Pulmonary artery endothelial cell (primary cell): ENCODE measurements around the gene CACNG7. TPM values are rescaled to one million over a fixed set of nuclear protein-coding genes. Genes with fewer than 3 reads are reported as not detected.
"Not testable (repeated sequence)": the region's sequence is repeated elsewhere in the genome, so short reads cannot be mapped to it uniquely, and the experiment has no call there.

Source experiments
- DNase-seq: peaks from one replicate; pipeline ENCODE4 v3.0.0-alpha.2; 2011; ENCODE audit warnings: low read depth, low spot score
- total RNA-seq: library from RNA; depleted of rRNA; stranded (reverse); fragments of >200 nt; gene quantifications from 2 replicates; pipeline ENCODE4 v1.2.3, GENCODE V29; 2014

Gene CACNG7, protein sequence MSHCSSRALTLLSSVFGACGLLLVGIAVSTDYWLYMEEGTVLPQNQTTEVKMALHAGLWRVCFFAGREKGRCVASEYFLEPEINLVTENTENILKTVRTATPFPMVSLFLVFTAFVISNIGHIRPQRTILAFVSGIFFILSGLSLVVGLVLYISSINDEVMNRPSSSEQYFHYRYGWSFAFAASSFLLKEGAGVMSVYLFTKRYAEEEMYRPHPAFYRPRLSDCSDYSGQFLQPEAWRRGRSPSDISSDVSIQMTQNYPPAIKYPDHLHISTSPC
- 0.04 and 0.13 TPM in 2 replicates for total RNA-seq

GRCh38 chr19:53908935-53909415, at the start of gene CACNG7:
CACNG7 (plus strand) TSS chr19:53909278; CDS start chr19:53912832, 3,554 bp downstream.
- no peak for DNase-seq

GRCh38 chr19:53864308-53864836, 44.7 kb upstream of the CACNG7 start:
- DNase-seq, result no peak

DNA sequence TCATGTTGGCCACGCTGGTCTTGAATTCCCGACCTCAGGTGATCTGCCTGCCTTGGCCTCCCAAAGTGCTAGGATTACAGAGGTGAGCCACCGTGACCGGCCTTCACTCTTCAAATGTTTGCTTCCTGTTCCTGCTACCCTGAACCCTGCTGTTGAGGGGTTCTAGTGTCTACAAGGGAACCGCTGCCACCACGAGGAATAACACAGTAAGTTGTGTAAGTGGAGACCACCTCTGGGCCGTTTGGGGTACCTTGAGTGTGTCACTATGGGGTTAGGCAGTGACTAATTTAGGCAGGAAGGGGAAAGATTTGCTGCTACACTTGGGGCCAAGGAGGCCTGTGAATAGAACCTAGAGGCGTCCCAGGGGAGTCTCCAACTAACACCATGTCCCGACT, 43.6 kb upstream of the CACNG7 start:
- no peak for DNase-seq

GRCh38 chr19:53865918-53866864, 42.9 kb upstream of the CACNG7 start:
- DNase-seq, result no peak

GRCh38 chr19:53866865-53867224, 42.2 kb upstream of the CACNG7 start:
- no peak for DNase-seq

GRCh38 chr19:53867225-53868090, 41.6 kb upstream of the CACNG7 start, which contains the start of gene MYADM:
MYADM (plus strand) TSS chr19:53867883; CDS start chr19:53873530, 5,647 bp downstream.
- DNase-seq, result peak; percentile 96

- no peak for DNase-seq
These were observed 40.8 kb upstream of the CACNG7 start for GRCh38 chr19:53868091-53868891.

- DNase-seq, result peak; percentile 64
These were observed 39.9 kb upstream of the CACNG7 start for GRCh38 chr19:53868892-53869804.

- not testable (repeated sequence) for DNase-seq
These were observed 39.1 kb upstream of the CACNG7 start for GRCh38 chr19:53869805-53870484.

GRCh38 chr19:53870485-53870844, 38.6 kb upstream of the CACNG7 start:
- no peak for DNase-seq

DNA sequence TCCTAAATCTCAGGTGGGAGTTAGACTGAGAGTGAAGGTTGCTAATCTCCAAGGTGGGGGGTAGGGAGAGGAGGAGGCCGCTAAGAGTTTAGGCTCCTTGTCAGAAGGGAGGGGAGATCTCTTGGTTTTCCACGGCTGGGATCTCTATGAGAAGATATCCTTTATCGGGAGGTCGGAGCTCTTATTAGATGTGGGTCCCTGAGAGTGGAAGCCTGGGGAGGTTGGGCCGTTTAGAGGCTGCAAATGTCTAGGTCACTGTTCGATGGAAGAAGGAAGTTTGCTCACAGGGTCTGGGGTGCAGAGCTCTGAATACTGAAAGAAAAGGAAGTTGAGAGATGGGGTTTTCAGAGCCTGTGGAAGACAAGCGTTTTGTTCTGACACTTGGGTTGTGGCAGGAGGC, 37.6 kb upstream of the CACNG7 start:
- no peak for DNase-seq

DNA sequence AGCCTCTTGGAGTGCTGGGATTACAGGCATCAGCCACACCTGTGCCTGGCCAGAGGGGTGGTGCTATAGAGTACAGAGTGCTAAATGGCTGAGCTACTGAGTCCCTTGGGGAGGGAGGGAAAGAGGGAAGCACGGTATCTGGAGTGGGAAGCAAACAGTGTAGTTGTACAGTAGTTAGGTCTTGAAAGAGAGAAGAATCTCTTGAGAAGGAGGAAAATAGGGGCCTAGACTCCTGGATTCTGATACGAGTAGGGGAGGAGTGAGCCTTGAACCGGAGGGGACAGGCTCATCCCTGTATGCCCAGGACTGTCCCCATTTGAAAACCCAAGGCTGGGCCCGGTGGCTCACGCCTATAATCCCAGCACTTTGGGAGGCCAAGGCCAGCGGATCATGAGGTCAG, 36.3 kb upstream of the CACNG7 start:
- DNase-seq, result no peak

DNA sequence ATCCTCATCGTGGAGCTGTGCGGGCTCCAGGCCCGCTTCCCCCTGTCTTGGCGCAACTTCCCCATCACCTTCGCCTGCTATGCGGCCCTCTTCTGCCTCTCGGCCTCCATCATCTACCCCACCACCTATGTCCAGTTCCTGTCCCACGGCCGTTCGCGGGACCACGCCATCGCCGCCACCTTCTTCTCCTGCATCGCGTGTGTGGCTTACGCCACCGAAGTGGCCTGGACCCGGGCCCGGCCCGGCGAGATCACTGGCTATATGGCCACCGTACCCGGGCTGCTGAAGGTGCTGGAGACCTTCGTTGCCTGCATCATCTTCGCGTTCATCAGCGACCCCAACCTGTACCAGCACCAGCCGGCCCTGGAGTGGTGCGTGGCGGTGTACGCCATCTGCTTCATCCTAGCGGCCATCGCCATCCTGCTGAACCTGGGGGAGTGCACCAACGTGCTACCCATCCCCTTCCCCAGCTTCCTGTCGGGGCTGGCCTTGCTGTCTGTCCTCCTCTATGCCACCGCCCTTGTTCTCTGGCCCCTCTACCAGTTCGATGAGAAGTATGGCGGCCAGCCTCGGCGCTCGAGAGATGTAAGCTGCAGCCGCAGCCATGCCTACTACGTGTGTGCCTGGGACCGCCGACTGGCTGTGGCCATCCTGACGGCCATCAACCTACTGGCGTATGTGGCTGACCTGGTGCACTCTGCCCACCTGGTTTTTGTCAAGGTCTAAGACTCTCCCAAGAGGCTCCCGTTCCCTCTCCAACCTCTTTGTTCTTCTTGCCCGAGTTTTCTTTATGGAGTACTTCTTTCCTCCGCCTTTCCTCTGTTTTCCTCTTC, 35.1 kb upstream of the CACNG7 start:
- no peak for DNase-seq

DNA sequence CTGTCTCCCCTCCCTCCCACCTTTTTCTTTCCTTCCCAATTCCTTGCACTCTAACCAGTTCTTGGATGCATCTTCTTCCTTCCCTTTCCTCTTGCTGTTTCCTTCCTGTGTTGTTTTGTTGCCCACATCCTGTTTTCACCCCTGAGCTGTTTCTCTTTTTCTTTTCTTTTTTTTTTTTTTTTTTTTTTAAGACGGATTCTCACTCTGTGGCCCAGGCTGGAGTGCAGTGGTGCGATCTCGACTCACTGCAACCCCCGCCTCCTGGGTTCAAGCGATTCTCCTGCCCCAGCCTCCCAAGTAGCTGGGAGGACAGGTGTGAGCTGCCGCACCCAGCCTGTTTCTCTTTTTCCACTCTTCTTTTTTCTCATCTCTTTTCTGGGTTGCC, 34.5 kb upstream of the CACNG7 start:
- no peak for DNase-seq

DNA sequence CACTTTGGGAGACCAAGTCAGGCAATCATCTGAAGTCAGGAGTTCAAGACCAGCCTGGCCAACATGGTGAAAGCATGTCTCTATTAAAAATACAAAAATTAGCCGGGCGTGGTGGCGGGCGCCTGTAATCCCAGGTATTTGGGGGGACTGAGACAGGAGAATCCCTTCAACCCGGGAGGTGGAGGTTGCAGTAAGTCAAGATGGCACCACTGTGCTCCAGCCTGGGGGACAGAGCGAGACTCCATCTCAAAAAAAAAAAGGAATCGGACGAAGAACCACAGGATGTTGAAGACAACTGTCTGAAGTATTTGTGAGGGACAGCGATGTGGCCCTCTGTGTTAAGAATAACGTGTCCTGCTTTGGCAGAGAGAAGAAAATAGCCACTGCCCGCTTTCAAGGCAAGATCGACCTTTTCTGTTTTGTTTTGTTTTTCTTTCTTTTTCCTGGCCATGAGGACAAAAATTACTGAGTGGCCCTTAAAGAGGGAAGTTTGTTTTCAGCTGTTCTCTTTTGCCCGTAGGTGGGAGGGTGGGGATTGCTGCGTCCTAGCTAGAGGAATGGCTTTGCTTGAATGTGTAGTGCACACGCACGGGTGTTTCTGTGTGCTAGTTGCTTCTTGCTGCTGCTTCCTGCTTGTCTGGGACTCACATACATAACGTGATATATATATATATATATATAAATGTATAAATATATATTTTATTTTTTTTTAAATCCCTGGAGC, 33.3 kb upstream of the CACNG7 start:
- no peak for DNase-seq

- no peak for DNase-seq
These were observed 32.3 kb upstream of the CACNG7 start for GRCh38 chr19:53876651-53877224.

DNA sequence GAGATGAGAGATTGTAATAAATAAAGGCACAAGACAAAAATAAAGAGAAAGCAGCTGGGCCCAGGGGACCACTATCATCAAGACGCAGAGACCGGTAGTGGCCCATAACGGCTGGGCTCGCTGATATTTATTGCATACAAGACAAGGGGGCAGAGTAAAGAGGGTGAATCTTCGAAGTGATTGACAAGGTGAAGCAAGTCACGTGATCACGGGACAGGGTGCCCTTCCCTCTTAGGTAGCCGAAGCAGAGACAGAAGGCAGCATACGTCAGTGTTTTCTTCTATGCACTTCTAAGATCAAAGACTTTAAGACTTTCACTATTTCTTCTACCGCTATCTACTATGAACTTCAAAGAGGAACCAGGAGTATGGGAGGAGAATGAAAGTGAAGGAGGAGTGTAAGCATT, 31.7 kb upstream of the CACNG7 start:
- DNase-seq, result no peak
